GM21447 (cell line): ENCODE results near the gene ZNF575.

Experiments used
- ATAC-seq: cut with Tn5 transposase; IDR thresholded peaks from one replicate; pipeline ENCODE4 v1.9.1; 2021; ENCODE audit not compliant: unreplicated experiment

ZNF575 gene

DNA sequence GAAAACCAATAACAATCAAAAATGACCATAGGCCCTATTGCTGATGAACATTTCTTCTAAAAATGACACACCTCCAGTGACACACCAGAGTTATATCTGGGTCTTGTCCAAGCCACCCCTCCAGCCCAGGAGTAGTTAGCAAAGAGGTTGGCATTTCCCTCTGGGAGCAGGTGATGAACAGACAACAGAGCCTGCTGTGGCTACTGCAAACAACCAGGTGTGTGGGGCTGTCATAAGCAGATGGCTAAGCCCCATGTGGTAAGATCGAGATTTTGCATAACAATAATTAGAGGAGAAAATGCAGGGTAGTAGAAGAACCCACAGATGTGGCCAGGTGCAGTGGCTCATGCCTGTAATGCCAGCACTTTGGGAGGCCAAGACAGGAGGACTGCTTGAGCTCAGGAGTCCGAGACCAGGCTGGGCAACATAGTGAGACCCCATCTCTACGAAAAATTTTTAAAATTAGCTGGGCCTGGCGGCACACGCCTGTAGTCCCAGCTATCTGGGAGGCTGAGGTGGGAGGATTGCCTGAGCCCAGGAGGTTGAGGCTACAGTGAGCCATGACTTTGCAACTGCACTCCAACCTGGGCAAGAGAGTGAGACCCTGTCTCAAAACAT lies 37.3 kb downstream of the ZNF575 start:
- no peak for ATAC-seq

DNA sequence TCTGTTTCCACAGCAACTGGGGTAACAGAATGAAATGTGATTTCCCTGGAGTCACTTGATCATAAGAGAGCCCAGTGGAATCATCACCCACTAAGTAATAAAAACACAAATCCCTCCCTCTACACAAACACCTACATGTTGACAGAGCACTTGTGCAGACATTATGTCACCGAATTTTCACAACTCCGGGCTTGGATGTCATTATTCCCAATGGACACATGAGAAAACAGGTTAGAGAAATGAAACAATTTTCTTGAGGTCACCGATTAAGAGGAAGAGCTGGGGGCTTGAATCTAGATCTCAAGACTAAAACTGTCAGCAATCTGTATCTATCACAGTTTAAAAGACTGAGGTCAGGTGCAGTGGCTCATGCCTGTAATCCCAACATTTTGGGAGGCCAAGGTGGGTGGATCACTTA lies 39.2 kb downstream of the ZNF575 start:
- no peak for ATAC-seq

DNA sequence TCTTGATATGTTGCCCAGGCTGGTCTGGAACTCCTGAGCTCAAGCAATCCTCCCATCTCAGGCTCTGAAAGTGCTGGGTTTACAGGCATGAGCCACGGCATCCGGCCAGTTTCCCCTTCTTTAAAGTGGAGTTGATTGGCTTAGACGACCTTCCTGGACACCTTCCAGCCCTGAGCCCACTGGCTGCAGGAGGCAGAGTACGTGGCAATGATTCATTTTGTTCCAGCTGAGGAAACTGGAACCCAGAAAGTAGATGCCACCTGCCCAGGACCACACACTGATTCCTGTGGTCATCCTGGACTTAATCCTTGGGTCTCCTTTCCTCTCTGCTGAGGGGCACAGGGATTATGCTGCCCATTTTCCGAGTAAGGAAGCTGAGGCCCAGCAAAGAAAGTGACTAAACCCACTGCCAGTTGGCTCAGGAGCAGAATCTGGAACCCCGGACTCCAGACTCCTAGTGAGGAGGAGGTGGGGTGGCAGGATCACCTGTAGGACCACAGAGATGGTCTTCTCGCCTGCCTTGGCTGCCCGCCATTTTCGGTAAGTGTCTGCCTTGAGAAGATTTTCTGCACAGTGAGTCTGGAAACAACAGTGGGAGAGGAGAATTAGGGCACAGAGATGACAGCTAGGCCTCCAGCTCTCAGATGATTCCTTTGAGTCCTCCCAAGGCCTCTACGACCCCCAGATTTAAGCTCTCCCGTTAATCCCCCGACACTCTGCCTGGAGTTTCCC lies 41.6 kb downstream of the ZNF575 start:
- no peak for ATAC-seq

DNA sequence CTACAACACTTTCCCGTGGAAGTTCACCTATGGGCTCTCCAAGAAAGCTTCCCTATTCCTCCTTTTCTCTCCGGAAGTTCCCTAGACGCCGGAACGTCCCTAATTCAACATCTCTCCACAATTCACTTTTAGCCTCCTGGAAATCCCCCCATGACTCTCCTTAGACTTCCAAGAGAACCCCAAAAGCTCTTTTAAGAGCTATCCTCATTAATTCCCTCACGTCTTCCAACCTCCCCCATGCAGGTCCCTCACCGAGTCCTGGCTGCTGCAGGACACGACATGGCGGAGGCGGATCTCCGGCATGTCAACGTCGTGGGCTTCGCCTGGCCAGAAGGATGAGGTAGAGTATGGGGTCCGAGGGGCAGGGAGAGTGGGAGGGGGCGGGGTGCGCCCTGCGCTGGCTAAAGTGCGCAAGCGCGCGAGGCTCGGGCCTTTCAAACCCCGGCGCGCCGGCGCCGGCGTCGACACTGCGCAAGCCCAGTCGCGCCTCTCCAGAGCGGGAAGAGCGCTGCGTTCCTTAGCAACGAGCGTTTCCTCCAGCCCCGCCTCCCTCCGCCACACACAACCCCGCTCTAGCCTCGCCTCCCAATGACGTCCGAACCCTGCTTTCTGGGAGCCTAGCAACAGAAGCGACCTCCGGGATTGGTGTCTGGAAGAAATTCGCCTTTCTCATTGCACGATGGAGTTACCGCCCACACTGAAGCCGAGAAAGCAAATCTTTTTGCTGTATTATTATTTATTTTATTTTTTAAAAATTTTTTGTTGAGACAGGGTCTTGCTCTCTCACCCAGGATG lies 42.4 kb downstream of the ZNF575 start, which contains the start of the genes PINLYP and XRCC1:
Gene PINLYP, plus strand, starts transcription at position 646 of the 795 bp plus-strand sequence. CDS start 1,391 bp downstream, outside the sequence.
Gene XRCC1, minus strand, starts transcription at position 372 of the 795 bp plus-strand sequence. Its CDS starts 69 bp downstream, at position 303.
- ATAC-seq: peak; percentile 93

DNA sequence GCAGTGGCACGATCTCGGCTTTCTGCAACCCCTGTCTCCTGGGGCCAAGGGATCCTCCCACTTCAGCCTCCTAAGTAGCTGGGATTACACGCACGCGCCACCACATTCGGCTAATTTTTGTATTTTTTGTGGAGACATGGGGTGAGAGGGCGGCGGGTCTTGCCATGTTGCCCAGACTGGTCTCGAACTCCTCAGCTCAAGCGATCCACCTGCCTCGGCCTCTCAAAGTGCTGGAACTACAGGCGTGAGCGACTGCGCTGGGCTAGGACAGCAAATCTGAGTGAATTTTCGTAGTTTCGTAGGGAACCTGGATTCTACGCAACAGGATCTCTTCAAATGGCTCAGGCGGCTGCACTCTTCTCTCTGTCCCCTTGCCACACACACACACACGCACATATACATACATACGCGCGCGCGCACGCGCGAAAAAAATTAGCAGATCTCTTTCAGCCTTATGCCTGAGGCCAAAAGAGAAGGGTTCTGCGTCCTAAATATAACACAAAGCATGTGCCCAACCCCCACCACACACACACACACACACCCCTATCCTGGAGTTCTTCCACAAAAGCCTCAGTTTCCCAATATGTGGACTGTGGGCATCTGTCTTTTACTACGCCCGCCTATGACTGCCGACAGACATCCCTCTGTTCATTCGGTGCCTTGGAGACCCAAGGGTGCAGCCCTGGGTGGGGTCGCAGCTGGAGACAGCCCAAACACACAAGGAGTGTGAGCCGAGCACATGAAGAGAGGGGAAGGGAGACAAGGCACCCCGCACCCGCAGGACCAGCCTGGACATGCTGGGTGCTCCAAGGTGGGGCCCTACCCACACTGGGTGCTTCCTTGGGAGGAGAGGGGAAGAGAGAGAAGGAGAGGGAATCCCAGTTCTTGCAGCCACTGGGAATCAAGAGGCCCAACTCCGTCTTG lies 43.2 kb downstream of the ZNF575 start:
- ATAC-seq: no peak

DNA sequence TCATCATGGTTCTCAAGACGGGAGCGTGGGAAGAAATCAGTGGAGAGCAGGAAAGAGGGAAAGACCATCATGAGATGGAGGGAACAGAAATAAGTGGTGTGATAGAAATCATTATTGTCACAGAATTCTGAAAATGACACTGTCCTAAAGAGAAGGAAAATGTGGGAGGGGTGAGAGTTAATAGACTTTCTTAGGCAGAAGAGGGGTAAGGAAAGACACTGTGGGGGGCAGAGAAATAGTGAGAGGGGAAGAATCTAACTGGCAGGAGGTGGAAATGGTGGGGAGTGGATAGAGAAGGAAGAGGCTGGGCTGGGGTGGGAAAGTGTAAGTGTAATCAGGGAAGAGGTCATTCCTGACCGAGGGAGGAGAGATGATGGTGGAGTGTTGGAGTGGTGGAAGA lies 45.8 kb downstream of the ZNF575 start:
- ATAC-seq: no peak

DNA sequence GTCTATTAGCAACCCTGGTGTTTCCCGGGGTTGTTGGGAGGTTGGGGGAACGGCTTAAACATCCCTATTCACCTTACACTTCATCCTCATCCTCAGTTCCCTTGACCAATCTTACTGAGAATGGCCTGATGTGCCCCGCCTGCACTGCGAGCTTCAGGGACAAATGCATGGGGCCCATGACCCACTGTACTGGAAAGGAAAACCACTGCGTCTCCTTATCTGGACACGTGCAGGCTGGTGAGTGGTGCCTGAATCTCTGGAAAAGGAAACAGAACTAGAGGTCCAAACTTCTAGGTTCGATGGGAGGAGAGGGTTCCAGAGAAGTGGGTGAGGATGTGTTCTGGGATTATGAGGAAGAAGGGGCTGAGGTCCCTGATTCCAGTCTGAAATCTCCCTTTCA lies 48.5 kb downstream of the ZNF575 start:
- ATAC-seq: no peak

DNA sequence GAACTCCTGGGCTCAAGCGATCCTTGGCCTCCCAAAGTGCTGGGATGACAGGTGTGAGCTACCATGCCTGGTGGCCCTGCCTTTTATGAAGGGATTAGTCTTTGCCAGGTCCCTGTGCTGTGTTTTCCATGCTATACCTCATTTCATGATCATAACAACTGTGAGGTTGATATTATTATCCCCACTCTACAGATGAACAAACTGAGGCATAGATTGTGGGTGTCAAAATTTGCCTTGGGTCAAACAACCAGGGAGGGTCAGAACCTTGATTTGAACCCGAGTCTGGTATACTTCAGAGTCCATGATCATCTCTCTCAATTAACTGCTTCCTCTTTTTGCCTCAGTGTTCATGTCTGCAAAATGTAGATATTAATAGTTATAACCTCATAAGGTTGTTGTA lies 49.5 kb downstream of the ZNF575 start:
- ATAC-seq: no peak

DNA sequence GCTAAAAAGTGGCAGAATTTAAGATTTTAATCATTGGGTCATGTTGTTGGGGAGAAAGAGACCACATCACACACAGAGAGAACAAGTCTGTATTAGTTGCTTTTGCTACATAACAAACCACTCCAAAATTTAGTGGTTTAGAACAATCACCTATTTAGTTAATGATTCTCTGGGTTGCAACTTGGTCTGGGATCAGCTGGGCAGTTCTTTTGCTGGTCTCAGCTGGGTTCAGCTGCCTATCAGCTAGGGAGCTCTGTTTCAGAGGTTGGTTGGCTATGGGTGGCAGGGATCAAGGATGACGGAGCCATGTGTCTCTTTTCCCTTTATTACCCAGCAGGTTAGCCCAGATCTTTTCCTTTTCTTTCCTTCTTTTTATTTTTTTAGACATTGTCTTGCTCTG lies 51.5 kb downstream of the ZNF575 start:
- no peak for ATAC-seq
